ENCODE measurements around the gene FUT4.

- TF ChIP-seq, protein P1, sequence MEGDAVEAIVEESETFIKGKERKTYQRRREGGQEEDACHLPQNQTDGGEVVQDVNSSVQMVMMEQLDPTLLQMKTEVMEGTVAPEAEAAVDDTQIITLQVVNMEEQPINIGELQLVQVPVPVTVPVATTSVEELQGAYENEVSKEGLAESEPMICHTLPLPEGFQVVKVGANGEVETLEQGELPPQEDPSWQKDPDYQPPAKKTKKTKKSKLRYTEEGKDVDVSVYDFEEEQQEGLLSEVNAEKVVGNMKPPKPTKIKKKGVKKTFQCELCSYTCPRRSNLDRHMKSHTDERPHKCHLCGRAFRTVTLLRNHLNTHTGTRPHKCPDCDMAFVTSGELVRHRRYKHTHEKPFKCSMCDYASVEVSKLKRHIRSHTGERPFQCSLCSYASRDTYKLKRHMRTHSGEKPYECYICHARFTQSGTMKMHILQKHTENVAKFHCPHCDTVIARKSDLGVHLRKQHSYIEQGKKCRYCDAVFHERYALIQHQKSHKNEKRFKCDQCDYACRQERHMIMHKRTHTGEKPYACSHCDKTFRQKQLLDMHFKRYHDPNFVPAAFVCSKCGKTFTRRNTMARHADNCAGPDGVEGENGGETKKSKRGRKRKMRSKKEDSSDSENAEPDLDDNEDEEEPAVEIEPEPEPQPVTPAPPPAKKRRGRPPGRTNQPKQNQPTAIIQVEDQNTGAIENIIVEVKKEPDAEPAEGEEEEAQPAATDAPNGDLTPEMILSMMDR (IDR thresholded peaks at IDR 0.05) = peak in 5 of 6 experiments; percentile 41 to 76 (median 69)
- TF ChIP-seq POLR2A (IDR thresholded peaks at IDR 0.05) = no peak
Measured at GRCh38 chr11:94504689-94505293, 38.9 kb upstream of the FUT4 start.

Measured in thyroid gland (tissue), 4 donors.